Astrocyte of the cerebellum (primary cell): ENCODE results near the gene TENM4.

ENCODE experiments used
- DNase-seq: peaks from one replicate; pipeline ENCODE4 v3.0.0-alpha.2; 2011; ENCODE audit warnings: low read depth
- H3K4me3 ChIP-seq: 2 replicates; pipeline ENCODE4 v1.5.1; 2011; ENCODE audit warnings: mild to moderate bottlenecking, low read depth, low read length, moderate library complexity
- CTCF ChIP-seq: IDR thresholded peaks from 2 replicates; pipeline ENCODE4 v1.5.1; 2012; ENCODE audit warnings: low read length, low read depth, moderate library complexity, mild to moderate bottlenecking; ENCODE audit errors: missing control alignments
- in situ Hi-C: cut with HindIII; loops from 2 replicates; pipeline ENCODE4 v1.10.0; 2017; ENCODE audit warnings: low sequenced_read_pairs

The TENM4 gene

GRCh38 chr11:79392161-79392560 is 48.7 kb downstream of the TENM4 start:
- in situ Hi-C loops: no loop called here
- DNase-seq: no peak
- TF ChIP-seq CTCF: no peak
- no peak overlapping the region for H3K4me3 ChIP-seq

- no peak overlapping the region for H3K4me3 ChIP-seq
- no peak for TF ChIP-seq CTCF
- no peak for DNase-seq
- in situ Hi-C loops: no loop called here
Observed at GRCh38 chr11:79390923-79391322, 49.9 kb downstream of the TENM4 start.

- in situ Hi-C loops: no loop called here
- H3K4me3 ChIP-seq: no peak overlapping the region
- TF ChIP-seq CTCF: no peak
- no peak for DNase-seq
Observed at GRCh38 chr11:79390477-79390876, 50.4 kb downstream of the TENM4 start.

GRCh38 chr11:79388201-79388600 is 52.6 kb downstream of the TENM4 start:
- no peak for TF ChIP-seq CTCF
- no peak overlapping the region for H3K4me3 ChIP-seq
- DNase-seq: peak; percentile 76
- in situ Hi-C loops: no loop called here

- no peak for TF ChIP-seq CTCF
- in situ Hi-C loops: no loop called here
- no peak overlapping the region for H3K4me3 ChIP-seq
- no peak for DNase-seq
Observed at GRCh38 chr11:79383874-79384273, 57.0 kb downstream of the TENM4 start.

DNA sequence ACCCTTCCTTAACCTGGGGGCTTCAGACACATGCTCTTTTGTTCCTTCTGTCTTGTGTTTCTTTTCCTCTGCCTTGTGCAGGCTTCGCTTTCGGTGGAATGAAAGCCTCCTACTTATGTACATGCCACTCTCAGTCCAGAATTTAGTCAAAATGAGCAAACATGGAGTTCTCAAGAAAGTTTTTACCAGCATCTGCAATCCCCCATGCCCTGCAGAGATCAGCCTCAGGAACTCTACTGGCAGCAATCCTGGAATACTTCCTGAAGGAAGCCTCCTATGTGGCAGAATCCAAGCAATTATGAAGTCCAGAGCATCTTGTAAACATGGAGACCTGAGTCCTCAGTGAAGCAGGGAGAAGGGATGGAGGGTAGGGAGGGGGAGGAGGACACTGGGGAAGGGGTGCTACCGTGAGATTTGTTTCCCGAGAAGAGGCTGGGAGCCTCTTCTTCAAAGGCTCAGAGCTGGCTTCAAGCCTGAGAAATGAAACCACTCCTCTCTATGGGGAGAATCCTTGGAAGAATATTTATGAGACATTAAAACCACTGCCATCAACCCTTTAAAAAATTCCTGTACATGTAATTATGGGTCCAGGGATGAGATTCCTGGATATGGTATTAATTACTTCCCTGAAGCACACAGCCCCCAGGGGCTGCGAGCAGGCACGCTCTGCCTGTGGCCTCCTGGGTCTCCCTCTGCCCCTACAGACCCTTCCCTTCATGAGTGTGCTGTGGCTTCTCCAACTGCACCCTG is 58.4 kb downstream of the TENM4 start:
- no peak overlapping the region for H3K4me3 ChIP-seq
- DNase-seq: no peak
- in situ Hi-C loops: no loop called here
- TF ChIP-seq CTCF: no peak
